Measurements from ENCODE around the gene SHKBP1.

DNA sequence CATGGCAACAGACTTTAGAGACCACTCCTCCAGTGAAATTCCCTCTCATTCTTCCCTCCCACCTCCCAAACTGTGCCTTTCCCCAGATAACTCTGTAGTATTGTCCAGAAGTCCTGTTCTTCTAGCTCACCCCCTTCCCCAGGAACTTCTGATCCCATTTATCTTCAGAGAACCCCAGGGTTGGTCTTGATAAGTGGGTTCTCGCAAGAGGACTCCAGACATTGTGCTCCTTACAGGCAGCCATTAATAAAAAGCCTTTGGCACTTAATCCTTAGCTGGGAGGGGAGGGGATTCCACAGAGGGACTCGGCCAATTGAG is 26.4 kb downstream of the SHKBP1 start:
- no peak for TF ChIP-seq RARB (CRISPR knock-in tag; IDR thresholded peaks at IDR 0.05)
- TF ChIP-seq ARNTL (CRISPR knock-in tag; IDR thresholded peaks at IDR 0.05; ENCODE audit: borderline replicate concordance, low read depth): no peak
- no peak for TF ChIP-seq ZNF70 (CRISPR knock-in tag; IDR thresholded peaks at IDR 0.05)
- no peak for TF ChIP-seq CSDC2 (CRISPR knock-in tag; IDR thresholded peaks at IDR 0.05)
- no peak for TF ChIP-seq ZFP3 (CRISPR knock-in tag; IDR thresholded peaks at IDR 0.05)
- no peak for TF ChIP-seq TCF4 (CRISPR knock-in tag; IDR thresholded peaks at IDR 0.05; ENCODE audit: borderline replicate concordance)
- TF ChIP-seq, protein P1, sequence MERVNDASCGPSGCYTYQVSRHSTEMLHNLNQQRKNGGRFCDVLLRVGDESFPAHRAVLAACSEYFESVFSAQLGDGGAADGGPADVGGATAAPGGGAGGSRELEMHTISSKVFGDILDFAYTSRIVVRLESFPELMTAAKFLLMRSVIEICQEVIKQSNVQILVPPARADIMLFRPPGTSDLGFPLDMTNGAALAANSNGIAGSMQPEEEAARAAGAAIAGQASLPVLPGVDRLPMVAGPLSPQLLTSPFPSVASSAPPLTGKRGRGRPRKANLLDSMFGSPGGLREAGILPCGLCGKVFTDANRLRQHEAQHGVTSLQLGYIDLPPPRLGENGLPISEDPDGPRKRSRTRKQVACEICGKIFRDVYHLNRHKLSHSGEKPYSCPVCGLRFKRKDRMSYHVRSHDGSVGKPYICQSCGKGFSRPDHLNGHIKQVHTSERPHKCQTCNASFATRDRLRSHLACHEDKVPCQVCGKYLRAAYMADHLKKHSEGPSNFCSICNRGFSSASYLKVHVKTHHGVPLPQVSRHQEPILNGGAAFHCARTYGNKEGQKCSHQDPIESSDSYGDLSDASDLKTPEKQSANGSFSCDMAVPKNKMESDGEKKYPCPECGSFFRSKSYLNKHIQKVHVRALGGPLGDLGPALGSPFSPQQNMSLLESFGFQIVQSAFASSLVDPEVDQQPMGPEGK (CRISPR knock-in tag; IDR thresholded peaks at IDR 0.05; ENCODE audit: borderline replicate concordance): no peak
- no peak for TF ChIP-seq OSR1 (CRISPR knock-in tag; IDR thresholded peaks at IDR 0.05)

All from SK-N-SH treated with all-trans-retinoic acid at 6 μM for 48 hours (cell line).